NCI-H1092 (cell line): ENCODE data around the gene MCM8.

Source experiments
- DNase-seq: peaks from one replicate; lab custom pipeline; 2025; lab: John Stamatoyannopoulos, UW

Gene MCM8

DNA sequence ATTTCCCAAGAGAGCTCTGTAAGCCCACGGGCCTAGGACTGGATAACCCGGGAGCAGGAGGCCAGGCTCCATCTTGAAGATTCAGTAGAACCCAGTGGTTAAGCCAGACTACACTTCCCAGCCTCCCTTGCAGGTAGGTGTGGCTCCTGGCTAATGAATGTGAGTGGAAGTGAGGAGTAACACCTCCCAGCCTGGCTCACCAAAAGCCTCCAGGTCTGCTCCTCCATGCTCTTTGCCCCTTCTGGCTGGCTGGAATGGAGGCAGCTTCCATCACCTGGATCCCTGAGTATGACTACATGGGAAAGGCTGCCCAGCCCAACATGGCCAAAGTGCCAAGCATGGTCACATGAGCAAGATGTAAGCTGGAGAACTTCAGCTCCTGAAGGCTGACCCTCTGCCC is 93.7 kb downstream of the MCM8 start:
- no peak for DNase-seq

DNA sequence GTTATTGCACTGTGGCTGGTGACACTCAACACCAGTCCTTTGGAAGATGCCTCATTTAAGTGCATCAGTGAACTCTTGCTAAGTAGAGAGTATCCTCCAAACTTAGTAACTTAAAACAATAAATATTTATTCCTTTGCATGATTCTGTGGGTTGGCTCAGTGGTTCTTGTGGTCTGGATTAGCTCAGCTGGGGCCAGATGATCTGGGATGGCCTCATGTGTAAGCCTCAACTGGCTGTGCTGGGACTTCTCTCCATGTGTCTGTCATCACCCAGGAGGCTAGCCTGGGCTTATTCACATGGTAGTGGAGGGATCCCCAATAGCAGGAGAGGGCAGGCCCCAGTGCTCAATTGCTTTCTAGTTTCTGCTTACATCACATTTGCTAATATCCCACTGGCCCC is 95.1 kb downstream of the MCM8 start:
- DNase-seq: no peak

DNA sequence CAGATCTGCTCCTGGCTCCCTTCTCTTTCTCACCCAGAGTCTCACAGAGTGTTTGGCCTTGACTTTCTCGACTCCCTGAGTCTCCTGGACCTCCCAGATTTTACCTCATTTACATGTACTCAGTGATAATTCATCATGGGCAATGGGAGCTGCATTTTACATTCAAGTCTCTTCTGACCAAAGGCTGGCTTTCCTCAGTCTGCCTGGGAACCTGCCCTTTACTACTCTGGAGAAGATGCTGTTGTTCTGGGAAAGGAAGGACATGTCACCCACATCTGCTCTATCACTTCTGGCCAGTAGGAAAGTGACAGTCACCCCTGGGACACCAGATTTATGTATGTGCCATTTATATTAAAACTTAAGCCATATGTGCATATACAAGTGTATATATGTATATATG is 96.0 kb downstream of the MCM8 start:
- DNase-seq: no peak

DNA sequence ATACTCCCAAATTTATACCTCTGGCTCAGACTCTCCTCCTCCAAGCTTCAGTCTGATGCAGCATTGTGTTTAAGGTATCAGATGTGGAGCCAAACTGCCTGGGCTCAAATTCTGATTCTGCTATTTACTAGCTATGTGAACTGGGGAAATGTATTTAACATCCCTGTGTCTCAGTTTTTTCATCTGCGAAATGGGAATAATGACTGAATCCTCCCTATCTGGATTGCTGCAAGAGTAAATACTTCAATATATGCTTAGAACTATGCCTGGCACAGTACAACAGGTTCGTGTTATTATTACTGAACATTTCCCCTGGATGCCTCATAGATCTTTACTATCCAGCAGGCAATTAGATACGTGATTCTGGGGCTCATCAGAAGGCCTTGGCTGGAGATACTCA is 97.9 kb downstream of the MCM8 start:
- no peak for DNase-seq
